ENCODE data around the gene KCNIP4.

- no peak for TF ChIP-seq CTCF (IDR thresholded peaks at IDR 0.05)
- TF ChIP-seq POLR2A (IDR thresholded peaks at IDR 0.05), result no peak
Measured at GRCh38 chr4:21001490-21001889, 947.1 kb downstream of the KCNIP4 start.
